Astrocyte of the spinal cord (primary cell): ENCODE results near the gene SOS1.

Experiments used
- DNase-seq: peaks from one replicate; pipeline ENCODE4 v3.0.0; 2011; ENCODE audit warnings: low read depth, low spot score
- H3K4me3 ChIP-seq: 2 replicates; pipeline ENCODE4 v1.5.1; 2011; ENCODE audit warnings: low read depth, mild to moderate bottlenecking, low read length, moderate library complexity
- in situ Hi-C: cut with HindIII; loops from 2 replicates; pipeline ENCODE4 v1.10.0; 2017; ENCODE audit warnings: low sequenced_read_pairs
- TF ChIP-seq, protein P1 (sequence below): IDR thresholded peaks from 2 replicates; pipeline ENCODE4 v1.5.1; 2012; ENCODE audit warnings: low read depth, mild to moderate bottlenecking, low read length, inconsistent platforms

The SOS1 gene

DNA sequence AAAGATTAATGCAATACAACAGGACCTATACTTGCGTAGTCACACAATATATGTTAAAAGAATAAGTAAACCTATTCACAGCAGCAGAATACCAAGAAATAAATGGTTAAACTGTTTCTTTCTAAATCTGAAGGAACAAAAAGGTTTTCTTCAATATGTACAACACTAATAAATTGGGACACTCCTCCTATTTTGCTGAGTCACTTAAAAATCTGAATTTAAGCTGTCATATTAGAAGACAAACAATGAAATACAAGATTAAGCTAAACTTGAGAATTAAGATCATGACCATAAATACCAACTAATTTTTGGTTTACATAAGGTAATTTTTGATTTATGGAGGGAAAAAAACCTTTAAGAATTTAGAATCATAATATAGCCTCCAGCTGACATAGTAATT, 138.4 kb downstream of the SOS1 start:
- in situ Hi-C loops: no loop called here
- TF ChIP-seq, protein P1, sequence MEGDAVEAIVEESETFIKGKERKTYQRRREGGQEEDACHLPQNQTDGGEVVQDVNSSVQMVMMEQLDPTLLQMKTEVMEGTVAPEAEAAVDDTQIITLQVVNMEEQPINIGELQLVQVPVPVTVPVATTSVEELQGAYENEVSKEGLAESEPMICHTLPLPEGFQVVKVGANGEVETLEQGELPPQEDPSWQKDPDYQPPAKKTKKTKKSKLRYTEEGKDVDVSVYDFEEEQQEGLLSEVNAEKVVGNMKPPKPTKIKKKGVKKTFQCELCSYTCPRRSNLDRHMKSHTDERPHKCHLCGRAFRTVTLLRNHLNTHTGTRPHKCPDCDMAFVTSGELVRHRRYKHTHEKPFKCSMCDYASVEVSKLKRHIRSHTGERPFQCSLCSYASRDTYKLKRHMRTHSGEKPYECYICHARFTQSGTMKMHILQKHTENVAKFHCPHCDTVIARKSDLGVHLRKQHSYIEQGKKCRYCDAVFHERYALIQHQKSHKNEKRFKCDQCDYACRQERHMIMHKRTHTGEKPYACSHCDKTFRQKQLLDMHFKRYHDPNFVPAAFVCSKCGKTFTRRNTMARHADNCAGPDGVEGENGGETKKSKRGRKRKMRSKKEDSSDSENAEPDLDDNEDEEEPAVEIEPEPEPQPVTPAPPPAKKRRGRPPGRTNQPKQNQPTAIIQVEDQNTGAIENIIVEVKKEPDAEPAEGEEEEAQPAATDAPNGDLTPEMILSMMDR: no peak
- no peak overlapping the region for H3K4me3 ChIP-seq
- no peak for DNase-seq

DNA sequence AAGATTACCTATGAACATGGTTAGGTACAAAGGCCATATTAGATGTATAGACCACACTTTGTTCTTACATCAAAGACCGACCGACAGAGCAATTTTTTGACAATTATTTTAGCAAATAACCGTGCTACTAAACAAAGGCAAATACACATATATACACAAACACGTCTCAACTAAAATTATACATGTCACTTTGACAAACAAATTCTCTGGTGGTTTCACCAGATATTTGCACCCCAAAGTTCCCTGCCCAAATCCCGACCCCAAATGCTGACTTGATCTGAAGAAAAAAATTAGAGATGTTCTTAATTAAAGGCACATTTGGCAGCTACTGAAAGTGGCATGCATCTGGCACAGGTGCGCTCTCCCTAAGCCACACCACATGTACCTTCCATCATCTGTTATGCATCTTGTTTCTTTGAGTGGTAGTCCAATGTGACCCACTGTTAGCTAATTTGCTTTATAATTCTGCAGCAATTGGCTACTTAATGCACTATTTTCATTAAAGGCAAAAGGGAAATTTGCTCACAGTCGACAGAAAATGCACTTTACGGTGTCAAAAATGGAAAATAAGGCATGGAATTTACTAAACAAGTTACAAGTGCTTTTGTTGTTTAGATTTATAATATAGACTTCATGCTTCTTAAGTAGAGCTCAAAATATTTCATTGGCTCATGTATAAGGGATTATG, 139.0 kb downstream of the SOS1 start:
- H3K4me3 ChIP-seq: no peak overlapping the region
- in situ Hi-C loops: no loop called here
- no peak for DNase-seq
- TF ChIP-seq, protein P1: no peak

DNA sequence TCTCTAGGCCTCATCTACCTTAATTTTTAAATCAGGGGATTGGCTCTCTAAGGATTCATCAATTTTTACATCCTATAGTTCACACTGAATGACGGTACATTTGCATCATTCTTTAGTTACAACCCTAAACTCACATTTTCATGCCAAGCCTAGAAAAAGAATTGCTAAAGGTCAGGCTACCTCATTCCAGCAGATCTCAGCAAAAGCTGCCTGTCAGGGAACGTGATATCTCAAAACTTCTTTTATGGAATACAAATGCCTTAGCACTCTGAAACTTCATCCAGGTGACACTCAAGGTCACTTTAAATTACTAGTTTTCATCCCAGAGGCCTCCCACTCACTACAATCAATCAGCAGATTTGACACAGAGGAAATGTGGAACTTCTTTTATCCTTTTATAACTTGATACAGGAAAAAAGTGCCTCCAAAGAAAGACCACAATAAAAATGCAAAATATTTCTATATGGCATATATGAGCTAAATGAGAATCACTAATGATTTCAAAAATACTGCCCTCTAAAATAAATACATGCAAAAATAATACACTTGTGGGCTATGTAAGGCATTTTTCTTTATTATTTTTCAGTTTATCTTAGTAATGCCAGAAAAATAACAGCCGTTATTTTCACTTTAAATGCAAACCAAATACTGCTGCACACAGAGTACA, 139.7 kb downstream of the SOS1 start:
- no peak for DNase-seq
- in situ Hi-C loops: no loop called here
- TF ChIP-seq, protein P1: no peak
- no peak overlapping the region for H3K4me3 ChIP-seq

DNA sequence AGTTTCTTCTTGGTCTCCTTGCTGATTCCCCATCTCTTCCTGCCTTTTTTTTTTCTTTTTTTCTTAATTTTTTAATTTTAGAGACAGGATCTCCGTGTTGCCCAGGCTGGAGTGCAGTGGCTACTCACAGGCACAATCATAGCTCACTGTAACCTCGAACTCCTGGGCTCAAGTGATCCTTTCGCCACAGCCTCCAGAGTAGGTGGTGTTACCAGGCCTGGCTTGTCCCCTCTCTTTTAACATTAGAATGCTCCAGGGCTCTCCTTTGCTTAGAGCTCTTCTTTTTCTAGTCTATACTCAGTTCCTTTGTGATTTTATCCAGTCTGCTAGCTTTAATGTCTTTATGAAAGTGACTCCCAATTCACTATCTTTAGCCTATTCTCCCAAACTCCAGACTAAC, 141.9 kb downstream of the SOS1 start:
- no peak overlapping the region for H3K4me3 ChIP-seq
- TF ChIP-seq, protein P1: no peak
- no peak for DNase-seq
- in situ Hi-C loops: no loop called here

DNA sequence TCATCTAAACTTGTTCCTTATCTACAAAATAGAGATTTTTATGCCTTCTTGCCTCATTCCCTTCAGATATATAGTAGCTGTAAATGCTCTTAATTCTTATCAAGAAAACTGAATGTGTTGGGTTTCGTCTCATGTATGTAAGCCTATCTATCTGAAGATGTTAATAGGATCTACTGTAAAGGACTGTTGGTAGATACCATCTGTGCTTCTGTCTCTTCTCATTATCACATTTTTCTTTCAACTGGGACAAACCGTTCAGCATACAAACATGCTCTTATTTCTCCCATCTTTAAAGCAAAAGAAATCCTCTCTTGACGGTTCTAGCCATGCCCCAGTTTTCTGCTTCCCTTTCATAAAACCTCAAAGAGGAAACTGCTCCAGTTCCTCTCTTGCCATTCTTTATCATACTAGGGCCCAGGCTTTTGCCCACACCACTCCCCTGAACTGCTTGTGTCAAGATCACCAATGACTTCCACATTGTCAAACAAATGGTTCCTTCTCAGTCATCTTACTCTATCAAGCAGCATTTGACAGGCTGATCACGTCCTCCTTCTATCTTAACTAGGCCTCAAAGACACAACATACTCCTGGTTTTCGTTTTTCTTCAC, 142.5 kb downstream of the SOS1 start:
- H3K4me3 ChIP-seq: no peak overlapping the region
- TF ChIP-seq, protein P1: no peak
- in situ Hi-C loops: no loop called here
- DNase-seq: no peak

DNA sequence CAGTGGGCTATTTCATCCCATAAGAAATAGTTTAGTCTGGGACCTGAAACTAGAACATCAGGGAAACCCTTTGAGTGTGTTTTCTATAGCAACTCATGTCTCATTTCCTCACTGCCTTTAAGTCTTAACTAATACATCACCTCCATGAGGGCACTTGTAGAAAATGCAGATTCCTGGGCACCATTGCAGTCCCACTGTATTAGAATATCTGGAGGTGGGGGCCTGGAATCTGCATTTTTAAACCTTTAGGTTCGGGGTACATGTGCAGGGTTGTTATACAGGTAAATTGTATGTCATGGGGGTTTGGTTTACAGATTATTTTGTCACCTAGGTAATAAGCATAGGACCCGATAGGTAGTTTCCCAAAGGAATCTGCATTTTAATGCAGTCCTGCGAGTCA, 143.8 kb downstream of the SOS1 start:
- no peak for DNase-seq
- TF ChIP-seq, protein P1: no peak
- in situ Hi-C loops: no loop called here

More for the DNA sequence above, 143.8 kb downstream of the SOS1 start:
- H3K4me3 ChIP-seq: no peak overlapping the region
